Esophagus squamous epithelium (tissue), 4 donors: ENCODE results near the gene ZYX.

ENCODE experiments used
- POLR2A ChIP-seq, 4 donors: fragments of 450-650 bp; IDR thresholded peaks; one replicate each; pipeline ENCODE4 v1.6.1; 2017; ENCODE audit warnings: antibody characterized with exemption in 4 of 4, mild to moderate bottlenecking in 4 of 4, moderate library complexity in 3 of 4
- TF ChIP-seq, protein P1 (sequence below), 6 experiments: fragments of 450-650 bp in 4 of 6; fragments of 200-600 bp in 2 of 6; sonication (generic) in 2 of 6; IDR thresholded peaks; one replicate each; pipeline ENCODE4 v1.5.1; 2016 to 2019; ENCODE audit warnings: antibody characterized with exemption in 6 of 6, mild to moderate bottlenecking in 4 of 6, moderate library complexity in 4 of 6

DNA sequence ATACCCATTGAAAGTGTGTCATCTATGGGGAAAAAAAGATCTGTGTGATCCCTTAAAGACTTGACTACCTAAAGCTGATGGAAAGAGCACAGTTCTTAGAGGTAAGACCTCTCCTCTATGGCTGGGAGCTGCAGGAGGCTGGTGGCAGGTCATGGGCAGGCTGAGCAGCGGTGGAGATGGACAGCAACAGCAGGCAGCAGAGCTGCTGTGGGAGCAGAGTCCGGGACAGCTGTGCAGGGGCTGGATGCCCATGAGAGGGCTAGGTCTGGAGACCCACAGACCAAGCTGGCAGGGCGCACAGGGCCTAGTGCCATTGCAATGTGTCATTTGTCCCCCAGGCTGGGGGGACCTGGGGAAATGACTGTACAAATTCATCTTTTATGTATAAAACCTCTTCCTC is 40.9 kb downstream of the ZYX start:
- TF ChIP-seq, protein P1, sequence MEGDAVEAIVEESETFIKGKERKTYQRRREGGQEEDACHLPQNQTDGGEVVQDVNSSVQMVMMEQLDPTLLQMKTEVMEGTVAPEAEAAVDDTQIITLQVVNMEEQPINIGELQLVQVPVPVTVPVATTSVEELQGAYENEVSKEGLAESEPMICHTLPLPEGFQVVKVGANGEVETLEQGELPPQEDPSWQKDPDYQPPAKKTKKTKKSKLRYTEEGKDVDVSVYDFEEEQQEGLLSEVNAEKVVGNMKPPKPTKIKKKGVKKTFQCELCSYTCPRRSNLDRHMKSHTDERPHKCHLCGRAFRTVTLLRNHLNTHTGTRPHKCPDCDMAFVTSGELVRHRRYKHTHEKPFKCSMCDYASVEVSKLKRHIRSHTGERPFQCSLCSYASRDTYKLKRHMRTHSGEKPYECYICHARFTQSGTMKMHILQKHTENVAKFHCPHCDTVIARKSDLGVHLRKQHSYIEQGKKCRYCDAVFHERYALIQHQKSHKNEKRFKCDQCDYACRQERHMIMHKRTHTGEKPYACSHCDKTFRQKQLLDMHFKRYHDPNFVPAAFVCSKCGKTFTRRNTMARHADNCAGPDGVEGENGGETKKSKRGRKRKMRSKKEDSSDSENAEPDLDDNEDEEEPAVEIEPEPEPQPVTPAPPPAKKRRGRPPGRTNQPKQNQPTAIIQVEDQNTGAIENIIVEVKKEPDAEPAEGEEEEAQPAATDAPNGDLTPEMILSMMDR (IDR thresholded peaks at IDR 0.05) = no peak
- TF ChIP-seq POLR2A (IDR thresholded peaks at IDR 0.05) = no peak
